GM12875 (cell line): ENCODE results near the gene C19orf33.
A peak's percentile ranks its signal among the peaks of the same experiment; 100 is the strongest.

Experiments used
- H3K4me3 ChIP-seq: one replicate; pipeline ENCODE4 v1.5.1; 2011; ENCODE audit warnings: low read depth, low read length, control low read depth
- TF ChIP-seq, protein P1 (sequence below): IDR thresholded peaks from 2 replicates; pipeline ENCODE4 v1.5.1; 2011; ENCODE audit warnings: low read depth, mild to moderate bottlenecking, control low read depth, inconsistent platforms, low read length, moderate library complexity, borderline replicate concordance; ENCODE audit not compliant: insufficient read depth

The C19orf33 gene

DNA sequence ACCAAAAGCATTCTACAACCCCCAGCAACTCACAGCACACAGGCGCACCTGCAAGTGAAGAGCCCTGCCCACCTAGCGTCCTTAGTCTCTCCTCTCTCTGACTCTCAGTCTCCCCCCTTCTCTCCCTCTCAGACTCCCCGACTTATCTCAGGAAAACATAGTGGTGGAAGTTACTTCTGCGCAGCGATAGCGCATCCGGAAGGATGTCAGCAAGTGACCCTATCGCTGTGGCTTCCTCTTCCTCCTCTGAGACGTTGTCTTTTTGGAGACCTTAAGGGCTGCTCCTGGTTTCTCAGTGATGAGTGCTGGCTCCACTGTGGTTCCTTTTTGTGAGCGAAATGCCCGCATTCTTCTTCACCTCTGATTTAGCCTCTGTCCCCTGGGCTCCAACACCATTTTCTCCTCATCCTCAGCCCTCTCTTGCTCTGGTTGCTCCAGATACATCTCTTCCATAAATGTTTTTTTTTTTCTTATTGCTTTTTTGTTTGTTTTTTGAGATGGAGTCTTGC, 13.1 kb downstream of the C19orf33 start:
- TF ChIP-seq, protein P1, sequence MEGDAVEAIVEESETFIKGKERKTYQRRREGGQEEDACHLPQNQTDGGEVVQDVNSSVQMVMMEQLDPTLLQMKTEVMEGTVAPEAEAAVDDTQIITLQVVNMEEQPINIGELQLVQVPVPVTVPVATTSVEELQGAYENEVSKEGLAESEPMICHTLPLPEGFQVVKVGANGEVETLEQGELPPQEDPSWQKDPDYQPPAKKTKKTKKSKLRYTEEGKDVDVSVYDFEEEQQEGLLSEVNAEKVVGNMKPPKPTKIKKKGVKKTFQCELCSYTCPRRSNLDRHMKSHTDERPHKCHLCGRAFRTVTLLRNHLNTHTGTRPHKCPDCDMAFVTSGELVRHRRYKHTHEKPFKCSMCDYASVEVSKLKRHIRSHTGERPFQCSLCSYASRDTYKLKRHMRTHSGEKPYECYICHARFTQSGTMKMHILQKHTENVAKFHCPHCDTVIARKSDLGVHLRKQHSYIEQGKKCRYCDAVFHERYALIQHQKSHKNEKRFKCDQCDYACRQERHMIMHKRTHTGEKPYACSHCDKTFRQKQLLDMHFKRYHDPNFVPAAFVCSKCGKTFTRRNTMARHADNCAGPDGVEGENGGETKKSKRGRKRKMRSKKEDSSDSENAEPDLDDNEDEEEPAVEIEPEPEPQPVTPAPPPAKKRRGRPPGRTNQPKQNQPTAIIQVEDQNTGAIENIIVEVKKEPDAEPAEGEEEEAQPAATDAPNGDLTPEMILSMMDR = no peak
- no peak overlapping the region for H3K4me3 ChIP-seq

DNA sequence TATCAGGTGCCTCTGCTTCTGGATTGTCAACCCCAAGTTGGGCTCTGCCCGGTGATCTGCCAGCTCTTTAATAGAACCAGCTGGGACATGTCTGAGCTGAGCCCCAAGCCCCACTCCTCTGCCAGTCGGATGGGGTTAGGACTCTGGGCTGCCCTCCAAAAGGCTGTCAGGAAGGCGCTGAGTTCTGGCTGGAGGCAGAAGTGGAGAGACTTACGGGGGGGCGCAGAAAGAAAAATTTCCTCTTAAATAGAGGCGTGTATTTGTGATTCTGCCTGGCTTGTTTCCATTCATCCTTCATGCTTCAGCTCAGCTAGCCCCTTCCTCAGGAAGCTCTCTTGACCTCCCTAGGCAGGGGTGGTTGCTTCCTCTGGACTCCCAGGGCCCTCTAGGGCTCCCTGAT, 14.6 kb downstream of the C19orf33 start:
- TF ChIP-seq, protein P1 = no peak
- no peak overlapping the region for H3K4me3 ChIP-seq

DNA sequence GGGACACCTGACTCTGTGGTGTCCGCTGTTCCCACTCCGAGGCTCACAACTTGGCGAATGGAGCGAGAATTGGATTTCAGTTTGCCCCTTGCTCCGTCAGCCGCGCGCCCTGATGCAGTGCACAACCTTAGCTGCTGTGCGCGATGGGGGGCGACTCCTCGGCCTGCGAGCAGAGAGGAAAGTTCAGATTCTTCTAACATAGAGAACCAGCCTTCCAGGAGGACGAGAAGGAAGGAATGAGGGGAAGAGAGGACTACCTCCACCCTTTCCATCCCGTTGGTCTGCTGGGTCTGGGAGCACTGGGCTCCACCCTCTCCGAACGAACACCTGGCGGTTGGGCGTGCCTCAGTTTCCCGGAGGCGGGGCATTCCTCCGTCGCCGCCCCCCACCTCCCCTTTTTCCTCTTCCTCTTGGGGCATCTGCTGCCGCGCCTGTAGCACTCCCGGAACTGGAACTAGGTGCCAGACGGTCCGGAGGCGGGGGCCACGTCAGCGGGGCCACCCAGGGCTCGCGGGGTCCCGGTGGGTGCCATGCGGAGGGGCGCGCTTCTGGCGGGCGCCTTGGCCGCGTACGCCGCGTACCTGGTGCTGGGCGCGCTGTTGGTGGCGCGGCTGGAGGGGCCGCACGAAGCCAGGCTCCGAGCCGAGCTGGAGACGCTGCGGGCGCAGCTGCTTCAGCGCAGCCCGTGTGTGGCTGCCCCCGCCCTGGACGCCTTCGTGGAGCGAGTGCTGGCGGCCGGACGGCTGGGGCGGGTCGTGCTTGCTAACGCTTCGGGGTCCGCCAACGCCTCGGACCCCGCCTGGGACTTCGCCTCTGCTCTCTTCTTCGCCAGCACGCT, 15.6 kb downstream of the C19orf33 start, which contains the start of gene KCNK6:
KCNK6 (plus strand) TSS at position 425 of the 838 bp plus-strand sequence; CDS start at position 531, 106 bp downstream.
- TF ChIP-seq, protein P1 = no peak
- H3K4me3 ChIP-seq = peak within 1 kb of the TSS; percentile 45

DNA sequence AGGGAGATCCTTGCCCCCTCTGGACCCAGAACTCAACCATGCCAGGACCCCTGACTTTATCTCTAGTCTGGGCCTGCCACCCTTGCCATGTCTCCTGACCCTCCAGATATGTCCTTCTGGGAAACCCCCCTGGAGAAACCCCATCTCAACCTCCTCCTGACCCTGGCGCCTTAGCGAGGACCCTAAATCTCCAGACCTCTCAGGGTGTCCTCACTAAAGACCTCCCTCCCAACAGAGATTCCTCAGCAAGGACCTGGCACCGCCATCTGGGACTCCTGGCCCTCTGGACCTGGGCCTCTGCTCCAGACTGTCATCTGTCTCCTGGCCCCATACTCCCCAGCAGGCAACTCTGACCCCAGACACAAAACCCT, 16.9 kb downstream of the C19orf33 start:
- H3K4me3 ChIP-seq = no peak overlapping the region
- TF ChIP-seq, protein P1 = no peak

DNA sequence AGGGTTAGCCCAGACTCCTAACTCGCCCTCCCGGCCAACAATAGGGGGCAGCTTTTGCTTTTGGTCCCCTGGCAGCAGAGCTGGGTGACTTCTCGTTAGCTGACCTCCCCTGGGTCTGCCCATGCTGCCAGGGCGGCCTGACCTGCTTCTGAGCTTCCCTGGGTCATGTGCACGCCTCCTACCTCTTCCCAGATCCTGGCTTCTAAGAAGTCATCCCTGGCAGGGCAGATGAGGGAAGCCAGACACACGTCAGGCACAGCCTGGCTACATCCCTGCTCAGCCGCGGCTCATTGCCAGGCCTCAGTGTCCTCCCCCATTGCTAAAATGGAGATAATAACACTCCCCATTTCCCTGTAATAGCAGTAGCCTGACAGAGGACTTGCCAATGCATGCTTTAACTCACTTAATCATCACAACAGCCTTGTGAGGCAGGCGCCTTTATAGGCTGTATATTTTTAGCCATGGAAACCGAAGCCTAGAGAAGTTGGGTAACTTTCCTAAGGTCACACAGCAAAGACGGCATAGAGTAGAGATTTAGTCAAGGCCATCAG, 17.7 kb downstream of the C19orf33 start:
- TF ChIP-seq, protein P1 = no peak
- no peak overlapping the region for H3K4me3 ChIP-seq

DNA sequence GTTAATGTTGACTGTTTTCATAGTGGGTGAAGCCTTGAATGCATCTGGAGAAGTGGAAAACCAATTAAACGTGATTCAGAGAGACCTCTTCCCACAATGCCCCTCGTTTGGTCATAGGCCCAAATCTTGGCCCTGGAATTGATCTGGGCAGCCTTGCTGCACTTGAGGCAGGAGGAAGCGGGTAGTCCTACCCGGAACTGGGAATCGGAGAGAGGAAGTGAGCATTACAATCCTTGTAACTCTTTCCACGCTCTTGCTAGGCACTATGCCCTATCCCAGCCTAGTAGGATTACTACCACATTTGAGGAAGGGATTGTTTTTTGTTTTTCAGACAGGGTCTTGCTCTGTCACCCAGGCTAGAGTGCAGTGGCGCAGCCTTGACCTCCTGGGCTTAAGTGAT, 19.2 kb downstream of the C19orf33 start:
- H3K4me3 ChIP-seq = no peak overlapping the region
- TF ChIP-seq, protein P1 = no peak

DNA sequence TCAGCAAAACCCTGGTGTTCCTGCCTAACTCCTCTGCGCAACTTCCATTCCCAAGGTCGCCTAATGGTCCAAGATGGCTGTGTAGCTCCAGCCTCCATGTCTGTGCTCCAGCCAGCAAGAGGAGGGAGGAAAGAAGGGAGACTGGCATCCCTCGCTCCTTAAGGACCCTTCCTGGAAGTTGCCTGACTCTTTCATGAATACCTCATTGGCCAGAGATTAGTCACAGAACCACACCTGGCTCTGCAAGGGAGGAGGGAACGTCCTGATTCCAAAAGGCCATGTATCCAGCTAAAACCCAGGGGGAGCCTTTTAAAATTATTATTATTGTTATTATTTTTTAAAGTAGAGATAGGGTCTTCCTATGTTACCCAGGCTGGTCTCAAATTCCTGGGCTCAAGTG, 20.4 kb downstream of the C19orf33 start:
- no peak overlapping the region for H3K4me3 ChIP-seq
- TF ChIP-seq, protein P1 = no peak
